ENCODE data around the gene CFAP58.

The CFAP58 gene

DNA sequence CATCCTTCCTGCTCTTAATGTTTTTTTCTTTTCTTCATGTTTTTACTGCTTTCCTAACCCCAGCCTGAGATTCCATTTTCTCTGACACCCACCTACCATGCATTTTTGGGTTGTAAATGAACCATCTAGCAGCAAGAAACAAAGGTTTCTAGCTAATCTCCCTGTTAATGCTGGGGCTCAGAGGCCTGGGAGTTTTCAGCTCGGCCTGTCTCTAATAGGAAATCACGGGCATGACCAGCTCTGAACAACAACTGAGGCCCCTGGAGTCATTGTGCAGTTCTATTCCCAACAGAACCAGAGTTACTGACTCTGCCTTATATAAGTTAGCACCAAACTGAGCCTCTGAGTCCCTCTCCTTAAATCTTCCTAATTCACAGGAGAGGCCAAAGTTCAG is 134.8 kb downstream of the CFAP58 start:
- DNase-seq: no peak

GRCh38 chr10:104492329-104492940 is 138.8 kb downstream of the CFAP58 start:
- no peak for DNase-seq

- DNase-seq: no peak
Measured at GRCh38 chr10:104498347-104499081, 144.9 kb downstream of the CFAP58 start.

DNA sequence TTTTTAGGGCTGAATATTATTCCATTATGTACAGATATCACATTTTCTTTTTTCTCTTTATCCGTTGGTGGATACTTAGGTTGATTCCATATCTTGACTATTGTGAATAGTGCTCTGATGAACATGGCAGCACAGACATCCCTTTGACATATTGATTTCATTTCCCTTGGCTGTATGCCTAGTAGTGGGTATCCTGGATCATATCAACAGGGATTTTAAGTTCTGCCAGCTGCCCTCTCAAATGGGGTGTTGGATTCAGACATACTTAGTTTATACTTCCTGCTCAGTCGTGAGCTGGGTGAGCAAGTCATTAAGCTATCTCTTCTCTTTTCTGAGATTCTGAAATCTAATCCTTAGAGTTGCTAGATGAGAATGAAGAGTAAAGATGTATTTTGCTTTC is 147.8 kb downstream of the CFAP58 start:
- no peak for DNase-seq

DNA sequence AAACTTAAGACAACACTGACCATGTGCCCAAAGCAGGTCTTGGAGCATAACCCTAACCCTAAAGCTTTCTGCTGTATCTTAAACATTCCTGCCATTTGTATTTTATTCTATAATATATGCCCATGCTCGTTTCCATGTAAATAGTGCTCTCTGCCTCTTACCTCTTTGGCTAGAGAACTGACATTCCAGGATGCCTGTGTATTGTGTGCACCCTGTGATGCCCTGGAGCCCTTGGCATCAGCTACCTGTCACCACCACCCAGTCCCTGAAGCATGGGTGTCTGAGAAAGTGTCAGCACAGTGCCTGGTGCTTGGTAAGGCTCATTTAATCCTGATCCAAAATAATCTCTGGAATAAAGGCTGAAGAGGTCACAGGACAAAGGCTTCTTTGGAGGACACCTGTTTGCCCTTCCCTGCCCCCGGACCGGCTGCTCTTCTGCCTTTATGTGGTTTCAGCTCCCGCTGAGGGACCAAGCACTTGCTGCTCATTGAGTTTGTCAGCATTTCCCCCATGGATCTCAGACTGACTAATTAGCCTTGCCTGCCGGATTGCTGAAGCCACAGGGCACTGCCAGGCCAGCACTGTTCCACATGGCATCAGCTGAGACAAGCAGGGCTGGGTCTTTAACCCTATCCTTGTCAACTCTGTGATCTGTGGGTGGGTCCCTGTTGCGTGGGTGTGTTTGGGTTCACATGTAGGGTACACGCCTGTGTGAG is 148.4 kb downstream of the CFAP58 start:
- DNase-seq: no peak

- no peak for DNase-seq
Measured at GRCh38 chr10:104502907-104503306, 149.3 kb downstream of the CFAP58 start.
